HepG2 (cell line): Measurements from ENCODE around the gene C2orf74. TPM values are rescaled to one million over a fixed set of nuclear protein-coding genes. Genes with fewer than 3 reads are reported as not detected.
A peak's percentile ranks its signal among the peaks of the same experiment; 100 is the strongest.

Source experiments
- ATAC-seq: fragments of 200-7000 bp; cut with Tn5 transposase; 3 replicates; pipeline ENCODE4 v1.9.1; 2020; ENCODE audit warnings: mild to moderate bottlenecking, moderate library complexity
- BruUV-seq: library from RNA; stranded (reverse); fragments of 400-500 nt; replicated peaks from 2 replicates; lab custom pipeline; 2021; lab: Mats Ljungman, UMichigan
- CTCF ChIA-PET: fragments of 300-600 bp; formaldehyde crosslinking; extraction: SDS; loops from one replicate; lab custom pipeline; 2021; ENCODE audit warnings: low total read pairs, inconsistent platforms, low intra/inter-chr PET ratio; lab: Yijun Ruan, JAX
- POLR2A ChIA-PET: fragments of 350-600 bp; sonication (Branson Sonifier 250); formaldehyde crosslinking; loops from one replicate; lab custom pipeline; 2020; ENCODE audit warnings: antibody characterized with exemption, inconsistent platforms; lab: Yijun Ruan, JAX
- DNase-seq: peaks from one replicate; pipeline ENCODE4 v3.0.0-alpha.2; 2015; ENCODE audit warnings: low spot score
- FAIRE-seq: peaks from 3 replicates; lab custom pipeline; 2011; peaks lifted over from hg19 to GRCh38; lab: Jason Lieb, UNC
- H2AFZ ChIP-seq: one replicate; pipeline ENCODE4 v1.6.1; 2011; ENCODE audit warnings: low read length, inconsistent platforms
- H3K27ac ChIP-seq: fragments of 300-600 bp; 3 replicates; pipeline ENCODE4 v1.8.0; 2011; ENCODE audit warnings: mixed run types, mild to moderate bottlenecking, mixed read lengths, low read length, inconsistent platforms; ENCODE audit not compliant: insufficient read depth; ENCODE audit errors: extremely low read length
- H3K27me3 ChIP-seq, 2 experiments: fragments of 200-600 bp in 1 of 2; 2 replicates in 1 of 2; 3 replicates in 1 of 2; pipeline versions ENCODE4 v1.6.0 to v1.8.0; 2011; ENCODE audit warnings: low read length in 2 of 2, mild to moderate bottlenecking in 2 of 2, moderate library complexity in 2 of 2, inconsistent platforms in 1 of 2; ENCODE audit not compliant: insufficient read depth in 2 of 2, control insufficient read depth in 1 of 2
- H3K36me3 ChIP-seq, 2 experiments: fragments of 200-600 bp in 1 of 2; replicated peaks in 1 of 2; 2 replicates in 1 of 2; 3 replicates in 1 of 2; pipeline versions ENCODE4 v1.5.1 to v1.8.0; 2011; ENCODE audit warnings: low read length in 2 of 2, inconsistent platforms in 1 of 2; ENCODE audit not compliant: insufficient read depth in 2 of 2, control insufficient read depth in 1 of 2
- H3K4me1 ChIP-seq: 2 replicates; pipeline ENCODE4 v1.5.1; 2012; ENCODE audit warnings: low read length, inconsistent platforms; ENCODE audit not compliant: insufficient read depth
- H3K4me2 ChIP-seq: 2 replicates; pipeline ENCODE4 v1.6.0; 2011; ENCODE audit warnings: low read depth, low read length, inconsistent platforms
- H3K4me3 ChIP-seq, 3 experiments: fragments of 200-600 bp in 1 of 3; sonication (generic), shearing (Covaris generic) in 1 of 3; replicated peaks in 1 of 3; 2 replicates each; pipeline ENCODE4 v1.5.1; 2011 to 2016; ENCODE audit warnings: low read length in 3 of 3, inconsistent platforms in 2 of 3, low read depth in 2 of 3, mild to moderate bottlenecking in 2 of 3, control low read depth in 1 of 3, mixed read lengths in 1 of 3; ENCODE audit not compliant: insufficient read depth in 1 of 3
- H3K79me2 ChIP-seq: one replicate; pipeline ENCODE4 v1.6.1; 2011; ENCODE audit warnings: low read length, inconsistent platforms; ENCODE audit not compliant: insufficient read depth
- H3K9ac ChIP-seq: 2 replicates; pipeline ENCODE4 v1.6.0; 2011; ENCODE audit warnings: mild to moderate bottlenecking, low read depth, low read length, inconsistent platforms; ENCODE audit not compliant: insufficient read depth
- H3K9me3 ChIP-seq: 2 replicates; pipeline ENCODE4 v1.5.1; 2012; ENCODE audit warnings: mild to moderate bottlenecking, low read length
- H4K20me1 ChIP-seq: 2 replicates; pipeline ENCODE4 v1.6.0; 2011; ENCODE audit warnings: inconsistent platforms, mild to moderate bottlenecking, low read length, moderate library complexity; ENCODE audit not compliant: insufficient read depth
- BCL3 ChIP-seq: sonication (generic); formaldehyde crosslinking; IDR thresholded peaks from 2 replicates; pipeline ENCODE4 v1.5.1; 2020; ENCODE audit warnings: mild to moderate bottlenecking, missing genetic modification reagents, moderate library complexity
- CREB3 ChIP-seq: sonication (generic); formaldehyde crosslinking; IDR thresholded peaks from 2 replicates; pipeline ENCODE4 v1.5.0; 2020; ENCODE audit warnings: missing genetic modification reagents
- GMEB1 ChIP-seq: sonication (generic); formaldehyde crosslinking; IDR thresholded peaks from 2 replicates; pipeline ENCODE4 v1.5.1; 2020; ENCODE audit warnings: missing genetic modification reagents, mild to moderate bottlenecking, borderline replicate concordance
- ONECUT2 ChIP-seq: sonication (generic); formaldehyde crosslinking; IDR thresholded peaks from 2 replicates; pipeline ENCODE4 v1.4.0; 2020; ENCODE audit warnings: missing genetic modification reagents
- PAXIP1 ChIP-seq: sonication (generic); formaldehyde crosslinking; conservative IDR thresholded peaks from 2 replicates; pipeline ENCODE4 v1.4.0; 2020; ENCODE audit warnings: mild to moderate bottlenecking, missing genetic modification reagents, moderate library complexity
- PHB2 ChIP-seq: fragments of 450-650 bp; IDR thresholded peaks from 2 replicates; pipeline ENCODE4 v1.6.1; 2018; ENCODE audit not compliant: partially characterized antibody
- RBM22 ChIP-seq: fragments of 200-400 bp; formaldehyde crosslinking; optimal IDR thresholded peaks from 2 replicates; pipeline ENCODE3; 2017; ENCODE audit warnings: mild to moderate bottlenecking, low read length, moderate library complexity
- RELA ChIP-seq: sonication (generic); formaldehyde crosslinking; IDR thresholded peaks from 2 replicates; pipeline ENCODE4 v1.4.0; 2020; ENCODE audit warnings: missing genetic modification reagents
- RNF2 ChIP-seq: fragments of 450-650 bp; conservative IDR thresholded peaks from 2 replicates; pipeline ENCODE4 v1.6.1; 2016; ENCODE audit warnings: low read depth
- SMAD3 ChIP-seq: sonication (generic); formaldehyde crosslinking; IDR thresholded peaks from 2 replicates; pipeline ENCODE4 v1.4.0; 2020; ENCODE audit warnings: missing genetic modification reagents
- ZBTB49 ChIP-seq: sonication (generic); formaldehyde crosslinking; IDR thresholded peaks from 2 replicates; pipeline ENCODE4 v1.4.0; 2020; ENCODE audit warnings: missing genetic modification reagents, borderline replicate concordance
- ZKSCAN1 ChIP-seq: fragments of 150-350 bp; IDR thresholded peaks from 2 replicates; pipeline ENCODE4 v1.6.1; 2014; ENCODE audit warnings: low read length
- ZNF773 ChIP-seq: sonication (generic); formaldehyde crosslinking; IDR thresholded peaks from 2 replicates; pipeline ENCODE4 v1.4.0; 2020; ENCODE audit warnings: missing genetic modification reagents, borderline replicate concordance
- ZNF782 ChIP-seq: sonication (generic); formaldehyde crosslinking; IDR thresholded peaks from 2 replicates; pipeline ENCODE4 v1.4.0; 2020; ENCODE audit warnings: missing genetic modification reagents, mild to moderate bottlenecking, borderline replicate concordance
- ZNF879 ChIP-seq: sonication (generic); formaldehyde crosslinking; IDR thresholded peaks from 2 replicates; pipeline ENCODE4 v1.8.1; 2023; ENCODE audit warnings: missing genetic modification reagents
- ZNF883 ChIP-seq: sonication (generic); formaldehyde crosslinking; IDR thresholded peaks from 2 replicates; pipeline ENCODE4 v1.5.1; 2020; ENCODE audit warnings: mild to moderate bottlenecking, missing genetic modification reagents; ENCODE audit errors: not compliant biosample characterization
- WGBS: methylation state at CpG from one replicate; pipeline ENCODE4 v1.1.6; 2017; ENCODE audit warnings: low lambda C conversion rate; 5-methylcytosine and 5-hydroxymethylcytosine counted together
- in situ Hi-C: cut with HindIII; loops from 2 replicates; pipeline ENCODE4 v1.10.0; 2017; ENCODE audit warnings: low pct_unique_long_range_greater_than_20kb; ENCODE audit not compliant: extremely low pct_ligation_motif_present
- intact Hi-C: fragments of 100-400 bp; cut with micrococcal nuclease; formaldehyde crosslinking; loops from one replicate; pipeline ENCODE4 v1.10.0; 2022; ENCODE audit not compliant: unreplicated experiment
- polyA plus RNA-seq, 8 experiments: library from polyadenylated mRNA; depleted of rRNA in 3 of 8; stranded (reverse) in 7 of 8; unstranded in 1 of 8; fragments of >200 nt; fragmentation: Illumina TruSeq in 4 of 8; extraction: Trizol in 4 of 8; gene quantifications; 2 replicates each; pipeline versions ENCODE4 v1.2.1 to v1.2.3, GENCODE V29; 2011 to 2016; ENCODE audit warnings: low read depth in 4 of 8, missing spikeins in 1 of 8, mixed read lengths in 1 of 8; ENCODE audit not compliant: insufficient read depth in 1 of 8
- total RNA-seq, 5 experiments: library from RNA; depleted of rRNA; stranded (reverse); fragments of >200 nt; fragmentation: Illumina TruSeq; extraction: Trizol; gene quantifications; 2 replicates each; pipeline ENCODE4 v1.2.3, GENCODE V29; 2016; ENCODE audit warnings: low read depth in 1 of 5

C2orf74 gene
- total and polyA plus RNA-seq, 2 of the 13 experiments (the other 11 are each of a cell fraction or from before 2014, with no cell fraction given), result 10.6 to 13.8 TPM

- intact Hi-C loops, result no loop called here
- no peak overlapping the region for H3K4me3 ChIP-seq
- peaks cover 51% of the 10 kb centered on the region for H3K4me1 ChIP-seq
- no peak overlapping the region for H3K9ac ChIP-seq
- 93% methylated on average over 3 of the region's 3 CpGs for WGBS
- DNase-seq (no peak), FAIRE-seq (no peak), ATAC-seq (no peak)
- BruUV-seq, result no TSS peak
- H3K27me3 ChIP-seq, result no peaks in the 10 kb centered on the region
- no peaks in the 10 kb centered on the region for H3K9me3 ChIP-seq
- H3K79me2 ChIP-seq, result peaks cover 49% of the 10 kb centered on the region
- H4K20me1 ChIP-seq, result peaks cover 3% of the 10 kb centered on the region; the same call in 1 of the 2 replicates
- ChIA-PET CTCF (no interaction called here), POLR2A (interaction anchor here (2.1 kb wide), 1 partner anchor 39 kb away, joined by 8 read pairs; no protein-coding TSS in a partner anchor)
- no peak overlapping the region for H3K27ac ChIP-seq
- H3K36me3 ChIP-seq, result peaks cover 39 to 89% of the 10 kb centered on the region in 2 experiments
- no peak overlapping the region for H2AFZ ChIP-seq
- no peak overlapping the region for H3K4me2 ChIP-seq
- in situ Hi-C loops, result no loop called here
- TF ChIP-seq ZNF879 (CRISPR knock-in tag) (no peak), RNF2 (no peak), SMAD3 (CRISPR knock-in tag) (no peak), BCL3 (CRISPR knock-in tag) (no peak), PAXIP1 (no peak), ZNF883 (CRISPR knock-in tag) (no peak), ZKSCAN1 (peak; percentile 88), ZNF773 (no peak), GMEB1 (CRISPR knock-in tag) (no peak), PHB2 (no peak), RELA (CRISPR knock-in tag) (no peak), ZNF782 (CRISPR knock-in tag) (no peak), RBM22 (peak; percentile 12), ZBTB49 (CRISPR knock-in tag) (no peak), CREB3 (CRISPR knock-in tag) (no peak), ONECUT2 (CRISPR knock-in tag) (no peak)
These were observed 21.8 kb downstream of the C2orf74 start for GRCh38 chr2:61183795-61184194.
